Ovary (tissue), 9 donors: Measurements from ENCODE around the gene INAVA. TPM values are rescaled to one million over a fixed set of nuclear protein-coding genes. Genes with fewer than 3 reads are reported as not detected.
"Not testable (repeated sequence)": the region's sequence is repeated elsewhere in the genome, so short reads cannot be mapped to it uniquely, and the experiment has no call there.

ENCODE experiments used
- DNase-seq, 5 donors: peaks; one replicate each; pipeline ENCODE4 v3.0.0-alpha.2; 2019 to 2020
- H3K27ac ChIP-seq, 2 donors: fragments of 200-600 bp; one replicate each; pipeline versions ENCODE4 v1.5.1 to v1.8.0; 2019 to 2022
- H3K27me3 ChIP-seq: fragments of 200-600 bp; one replicate; pipeline ENCODE4 v1.8.0; 2022
- H3K36me3 ChIP-seq: fragments of 200-600 bp; sonication (generic); one replicate; pipeline ENCODE4 v1.5.1; 2019
- H3K4me1 ChIP-seq: one replicate; pipeline ENCODE4 v1.8.1; 2013; ENCODE audit warnings: mild to moderate bottlenecking, moderate library complexity; ENCODE audit not compliant: insufficient read depth
- H3K4me3 ChIP-seq: fragments of 200-600 bp; sonication (generic); one replicate; pipeline ENCODE4 v1.5.1; 2017
- H3K9me3 ChIP-seq, 2 donors: fragments of 200-600 bp in 1 of 2; sonication (generic) in 1 of 2; one replicate each; pipeline versions ENCODE4 v1.5.1 to v1.8.1; 2013 to 2019; ENCODE audit warnings: mild to moderate bottlenecking in 1 of 2, moderate library complexity in 1 of 2
- CTCF ChIP-seq, 3 donors: fragments of 450-650 bp in 2 of 3; fragments of 200-600 bp in 1 of 3; IDR thresholded peaks; one replicate each; pipeline versions ENCODE4 v1.5.1 to v1.8.0; 2016 to 2022; ENCODE audit warnings: antibody characterized with exemption in 3 of 3, mild to moderate bottlenecking in 1 of 3
- EP300 ChIP-seq: sonication (generic); formaldehyde crosslinking; IDR thresholded peaks from one replicate; pipeline ENCODE4 v1.6.1; 2017; ENCODE audit warnings: antibody characterized with exemption
- POLR2A ChIP-seq: fragments of 450-650 bp; IDR thresholded peaks from one replicate; pipeline ENCODE4 v1.6.1; 2017; ENCODE audit warnings: antibody characterized with exemption, mild to moderate bottlenecking, moderate library complexity
- WGBS, 3 donors: extraction: QIAGEN DNeasy Blood & Tissue Kit in 1 of 3; methylation state at CpG; one replicate each; pipeline versions ENCODE4 v1.1.5 to v1.1.7; 2013 to 2017; 5-methylcytosine and 5-hydroxymethylcytosine counted together
- intact Hi-C, 4 donors: fragments of 100-400 bp; cut with DNase I; formaldehyde crosslinking; loops; one replicate each; pipeline versions ENCODE4 v1.11.0 to v1.15.1; 2022 to 2023
- polyA plus RNA-seq, 2 donors: library from polyadenylated mRNA; stranded (reverse); fragments of 200-250 nt in 1 of 2; fragments of 350-450 nt in 1 of 2; fragmentation: Illumina TruSeq in 1 of 2; extraction: RNeasy Lipid Tissue Mini Kit (QIAGEN cat#74804) in 1 of 2; gene quantifications; one replicate each; pipeline ENCODE4 v1.2.3, GENCODE V29; 2013 to 2014
- total RNA-seq, 7 donors: library from RNA; depleted of rRNA in 2 of 7; stranded (reverse); fragments of >200 nt in 2 of 7; fragmentation: NEBNext Ultra II Directional in 3 of 7; extraction: Animal tissue kit (Norgen Biotek cat#: 25700) in 3 of 7; gene quantifications; one replicate each; pipeline versions ENCODE4 v1.1.0 to v1.2.4, GENCODE V29; 2016 to 2023
- donor health status: DM: no; HTN: no; CAD: no; lungs with moderate emphysema.
- donor health status: DM: no; HTN: no; CAD: no.
- donor health status: Bipolar disorder and iron deficiency.
- donor health status: DM: yes; HTN: yes; CAD: no.
- donor health status: DM: no; HTN: no; CAD: no.
- donor health status: DM: yes; HTN: yes; CAD: no.

INAVA gene
- total and polyA plus RNA-seq, 9 donors, result 0.18 to 7.9 (median 0.70) TPM; not detected in 2

DNA sequence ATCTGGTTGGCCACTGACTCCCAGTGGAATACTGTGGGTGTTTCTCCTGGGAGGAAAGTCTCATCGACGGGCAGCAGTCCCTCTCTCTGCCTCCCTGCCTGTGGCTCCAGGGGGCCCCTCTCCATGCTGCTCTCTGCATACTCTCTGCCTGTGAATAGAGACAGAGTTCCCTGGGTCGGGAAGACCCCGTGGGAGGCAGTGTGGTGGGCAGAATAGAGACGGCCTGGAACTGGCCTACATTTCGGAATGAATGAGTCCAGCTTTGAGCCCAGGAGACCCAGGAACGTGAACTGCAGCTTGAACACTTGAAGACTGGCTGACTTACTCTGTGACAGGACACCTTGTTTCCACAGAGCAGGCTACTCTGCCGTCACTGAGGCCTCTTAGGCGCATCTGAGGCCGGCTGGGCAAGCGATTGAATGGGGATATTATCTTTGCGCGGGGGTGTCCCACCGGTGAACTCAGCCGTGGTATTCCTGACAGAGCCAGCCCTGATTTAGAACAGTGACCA lies 64.8 kb downstream of the INAVA start:
- H3K27me3 ChIP-seq, result no peaks in the 10 kb centered on the region
- intact Hi-C loops, result no loop called here
- H3K4me1 ChIP-seq, result no peaks in the 10 kb centered on the region
- H3K4me3 ChIP-seq, result no peak overlapping the region
- H3K9me3 ChIP-seq, result no peaks in the 10 kb centered on the region
- no peak overlapping the region for H3K27ac ChIP-seq
- WGBS, 3 donors, result 47 to 63% (median 59%) methylated on average over 15 of the region's 15 CpGs
- TF ChIP-seq EP300, result no peak
- no peak for DNase-seq
- H3K36me3 ChIP-seq, result no peaks in the 10 kb centered on the region

DNA sequence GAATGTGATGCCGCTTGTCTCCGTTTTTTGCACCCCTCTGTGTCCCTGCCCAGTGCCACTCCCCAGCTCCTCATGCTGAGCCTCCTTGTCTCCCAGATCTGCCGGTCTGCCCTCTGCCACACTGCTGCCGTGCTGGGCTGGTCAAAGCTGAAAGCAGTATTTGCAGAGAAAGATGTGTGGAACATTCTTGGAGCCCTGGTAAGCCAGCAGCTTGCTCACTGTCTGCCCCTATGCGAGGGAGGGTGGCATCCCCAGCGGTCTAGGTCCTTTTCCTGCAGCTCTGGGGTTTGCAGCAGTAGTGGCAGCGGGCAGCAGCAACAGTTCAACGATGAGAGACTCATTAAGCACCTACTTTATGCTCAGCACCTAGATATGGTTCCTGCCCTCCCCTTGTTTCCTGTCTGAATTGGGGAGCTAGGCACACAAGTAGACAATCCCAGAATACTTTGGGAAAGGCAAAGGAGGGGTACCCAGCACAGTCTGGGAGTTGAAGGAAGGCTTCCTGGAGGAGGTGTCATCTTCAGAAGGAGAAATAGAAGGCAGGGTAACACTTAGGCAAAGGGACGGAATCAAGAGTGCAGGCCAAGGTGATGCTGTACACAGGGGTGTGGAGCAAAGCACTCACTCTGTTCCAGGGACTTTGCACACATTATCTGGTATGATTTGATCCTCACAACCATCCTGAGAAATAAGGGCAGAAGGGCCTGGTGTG lies 65.7 kb downstream of the INAVA start:
- Histone ChIP-seq H3K27ac (no peak overlapping the region), H3K27me3 (no peaks in the 10 kb centered on the region), H3K4me1 (no peaks in the 10 kb centered on the region), H3K36me3 (no peaks in the 10 kb centered on the region), H3K9me3 (no peaks in the 10 kb centered on the region), H3K4me3 (no peak overlapping the region)
- TF ChIP-seq CTCF (IDR thresholded peaks at IDR 0.05), result no peak
- no peak for TF ChIP-seq POLR2A
- no peak for TF ChIP-seq EP300
- WGBS, 3 donors, result 60 to 66% (median 64%) methylated on average over 9 of the region's 9 CpGs
- intact Hi-C loops, result no loop called here
- DNase-seq, result no peak

- TF ChIP-seq CTCF (IDR thresholded peaks at IDR 0.05) (no peak), EP300 (no peak), POLR2A (no peak)
- no peaks in the 10 kb centered on the region for H3K36me3 ChIP-seq
- H3K27me3 ChIP-seq, result no peaks in the 10 kb centered on the region
- H3K27ac ChIP-seq, result no peak overlapping the region
- WGBS, 3 donors, result 91 to 93% (median 92%) methylated on average over 4 of the region's 4 CpGs
- no peaks in the 10 kb centered on the region for H3K9me3 ChIP-seq
- no peaks in the 10 kb centered on the region for H3K4me1 ChIP-seq
- intact Hi-C loops, result no loop called here
- no peak for DNase-seq
- H3K4me3 ChIP-seq, result no peak overlapping the region
These were observed 66.2 kb downstream of the INAVA start for GRCh38 chr1:200960948-200961340.

DNA sequence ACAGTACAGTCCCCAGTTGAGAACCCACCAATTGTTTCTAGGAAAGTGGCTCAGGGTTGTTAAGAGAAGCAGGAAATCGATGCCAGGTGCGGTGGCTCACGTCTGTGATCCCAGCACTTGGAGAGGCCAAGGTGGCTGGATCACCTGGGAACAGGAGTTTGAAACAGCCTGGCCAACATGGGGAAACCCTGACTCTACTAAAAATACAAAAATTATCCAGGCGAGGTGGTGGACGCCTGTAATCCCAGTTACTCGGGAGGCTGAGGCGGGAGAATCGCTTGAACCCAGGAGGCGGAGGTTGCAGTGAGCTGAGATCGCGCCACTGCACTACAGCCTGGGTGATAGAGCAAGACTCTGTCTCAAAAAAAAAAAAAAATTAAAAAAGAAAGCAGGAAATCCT lies 67.5 kb downstream of the INAVA start:
- WGBS, 3 donors, result 90 to 94% (median 94%) methylated on average over 11 of the region's 11 CpGs
- H3K27me3 ChIP-seq, H3K4me1 ChIP-seq, intact Hi-C loops, H3K27ac ChIP-seq, H3K9me3 ChIP-seq, H3K4me3 ChIP-seq, H3K36me3 ChIP-seq: not testable (repeated sequence)
- peak in 1 of 5 donors; percentile 8 for DNase-seq

- Histone ChIP-seq H3K27me3 (no peaks in the 10 kb centered on the region), H3K9me3 (no peaks in the 10 kb centered on the region), H3K4me1 (no peaks in the 10 kb centered on the region), H3K4me3 (no peak overlapping the region), H3K27ac (no peak overlapping the region), H3K36me3 (no peaks in the 10 kb centered on the region)
- DNase-seq, result peak in 1 of 5 donors; percentile 1
- intact Hi-C loops, result no loop called here
- WGBS, 3 donors, result 84 to 90% (median 87%) methylated on average over 4 of the region's 4 CpGs
- TF ChIP-seq POLR2A, result no peak
- no peak for TF ChIP-seq CTCF (IDR thresholded peaks at IDR 0.05)
- no peak for TF ChIP-seq EP300
These were observed 67.9 kb downstream of the INAVA start for GRCh38 chr1:200962631-200963030.
